Measurements from ENCODE around the gene RGMB. TPM values are rescaled to one million over a fixed set of nuclear protein-coding genes. Genes with fewer than 3 reads are reported as not detected.
A peak's percentile ranks its signal among the peaks of the same experiment; 100 is the strongest.

Gene RGMB
- polyA plus RNA-seq, 6 donors from 2014 or later: 3.8 to 8.6 (median 4.6) TPM

- no peaks in the 10 kb centered on the region for H3K4me1 Mint-ChIP-seq
- no peak overlapping the region for H3K4me3 Mint-ChIP-seq
- H3K36me3 Mint-ChIP-seq: no peaks in the 10 kb centered on the region
- ATAC-seq (ENCODE audit: low read depth in 2 of 2) (no peak), DNase-seq (no peak)
- no peak overlapping the region for H3K27ac Mint-ChIP-seq
- H3K27me3 Mint-ChIP-seq: no peaks in the 10 kb centered on the region
- H3K9me3 Mint-ChIP-seq: no peaks in the 10 kb centered on the region
These were observed 54.3 kb downstream of the RGMB start for GRCh38 chr5:98827588-98828284.

GRCh38 chr5:98836175-98836574 lies 62.7 kb downstream of the RGMB start:
- Mint-ChIP-seq H3K27me3 (peaks cover 0 to 4% (median 0%) of the 10 kb centered on the region in 3 donors), H3K27ac (no peak overlapping the region), H3K9me3 (no peaks in the 10 kb centered on the region), H3K4me1 (peaks cover 0 to 3% (median 0%) of the 10 kb centered on the region in 3 donors), H3K4me3 (no peak overlapping the region), H3K36me3 (no peaks in the 10 kb centered on the region)
- no peak for ATAC-seq (ENCODE audit: low read depth in 2 of 2)
- no peak for DNase-seq

DNA sequence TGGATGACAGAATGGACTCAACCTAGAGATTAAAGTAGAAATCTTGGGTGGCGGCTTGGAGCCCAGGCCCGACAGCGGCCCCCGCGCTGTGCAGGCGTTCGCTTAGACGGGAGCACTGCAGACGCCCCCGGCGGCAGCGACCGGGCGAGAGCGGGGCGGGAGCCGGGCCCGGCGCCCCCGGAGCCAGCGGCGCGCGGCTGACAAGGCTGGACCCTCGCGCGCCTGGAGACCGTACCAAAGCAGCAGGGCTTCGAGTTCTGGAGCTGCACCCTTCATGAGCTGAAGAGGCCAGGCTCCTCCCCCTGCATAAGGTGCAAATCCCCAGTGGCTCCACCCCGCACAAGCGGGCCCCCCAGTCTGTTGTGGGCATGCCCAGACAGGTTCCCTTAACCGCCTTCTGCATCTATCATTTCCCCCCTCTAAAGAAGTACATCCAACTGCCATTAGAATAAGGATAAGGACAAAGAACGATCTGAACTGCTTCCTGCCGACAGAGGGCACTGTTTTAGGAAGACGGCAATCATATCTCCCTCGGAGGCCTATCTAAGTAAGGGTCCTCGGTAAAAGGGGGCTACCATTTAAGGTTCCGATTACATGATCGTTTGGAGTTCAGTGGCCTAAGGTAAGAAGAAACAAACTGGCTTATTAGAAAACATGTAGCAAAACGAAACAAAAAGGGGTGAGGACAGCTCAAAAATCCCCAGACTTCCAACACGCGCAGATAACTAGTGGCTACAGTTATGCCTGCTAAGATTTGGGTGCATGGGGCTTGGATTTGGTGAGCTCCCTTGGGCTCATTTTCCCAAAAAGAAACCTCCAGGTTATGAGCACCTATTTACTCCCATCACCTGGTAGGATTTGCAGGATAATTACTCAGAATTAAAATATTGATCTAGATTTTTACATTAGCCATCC lies 66.3 kb downstream of the RGMB start:
- peak overlapping the region in 5 of 8 donors; percentile 40 to 75 (median 56) for H3K4me3 Mint-ChIP-seq
- peaks cover 0 to 4% (median 0%) of the 10 kb centered on the region in 3 donors for H3K27me3 Mint-ChIP-seq
- peaks cover 0 to 8% (median 6%) of the 10 kb centered on the region in 7 donors for H3K9me3 Mint-ChIP-seq
- ATAC-seq (ENCODE audit: low read depth in 2 of 2) (peak in 1 of 2 donors; percentile 48), DNase-seq (no peak)
- H3K36me3 Mint-ChIP-seq: no peaks in the 10 kb centered on the region
- H3K27ac Mint-ChIP-seq: peak overlapping the region in 1 of 6 donors; percentile 13
- H3K4me1 Mint-ChIP-seq: peaks cover 0 to 3% (median 0%) of the 10 kb centered on the region in 3 donors

DNA sequence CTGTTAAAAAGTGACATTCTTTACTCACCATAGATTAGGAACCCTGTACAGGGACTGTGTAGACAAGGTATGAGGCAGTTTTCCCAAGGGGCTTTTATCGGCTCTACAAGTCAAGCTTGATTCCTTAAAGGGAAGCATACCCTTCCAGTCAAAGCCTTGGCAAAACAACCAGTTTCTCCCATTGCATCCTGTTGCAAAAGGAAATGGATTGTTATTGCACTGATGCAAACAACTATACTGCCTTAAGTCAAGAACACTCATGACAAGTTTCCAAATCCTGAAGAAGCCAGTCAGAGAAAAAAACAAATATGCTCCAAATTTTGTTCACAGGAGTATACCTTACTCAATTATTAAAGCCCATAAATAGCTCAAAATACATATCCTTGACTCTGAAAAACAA lies 67.5 kb downstream of the RGMB start:
- Mint-ChIP-seq H3K27me3 (peaks cover 0 to 4% (median 0%) of the 10 kb centered on the region in 3 donors), H3K36me3 (no peaks in the 10 kb centered on the region), H3K27ac (no peak overlapping the region), H3K9me3 (peaks cover 0 to 13% (median 6%) of the 10 kb centered on the region in 7 donors), H3K4me3 (no peak overlapping the region), H3K4me1 (peaks cover 0 to 3% (median 0%) of the 10 kb centered on the region in 3 donors)
- DNase-seq: no peak
- ATAC-seq (ENCODE audit: low read depth in 2 of 2): no peak

- Mint-ChIP-seq H3K27me3 (peaks cover 0 to 4% (median 0%) of the 10 kb centered on the region in 3 donors), H3K4me3 (no peak overlapping the region)
These were observed 70.0 kb downstream of the RGMB start for GRCh38 chr5:98843481-98843880.

DNA sequence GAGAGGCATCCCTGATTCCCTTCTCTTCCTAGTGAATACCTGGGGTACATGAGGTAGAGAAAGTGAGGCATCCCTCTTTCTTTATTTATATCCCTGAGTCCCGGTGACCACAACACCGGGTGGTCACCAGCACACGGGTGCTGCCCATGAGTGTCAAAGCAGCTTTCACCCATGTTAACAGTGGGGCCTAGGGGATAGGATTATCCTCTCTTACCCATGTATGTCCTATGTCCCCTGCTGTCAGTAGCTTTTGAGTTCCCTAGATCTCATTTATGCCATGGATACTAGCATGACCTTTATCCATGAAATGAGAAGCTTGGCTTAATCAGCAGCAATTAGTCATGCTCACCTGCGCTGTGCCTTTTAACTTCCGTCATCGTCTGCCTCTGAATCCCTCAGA lies 71.4 kb downstream of the RGMB start:
- H3K27ac Mint-ChIP-seq: no peak overlapping the region
- peaks cover 0 to 2% (median 0%) of the 10 kb centered on the region in 3 donors for H3K27me3 Mint-ChIP-seq
- ATAC-seq (ENCODE audit: low read depth in 2 of 2) (no peak), DNase-seq (no peak)
- H3K36me3 Mint-ChIP-seq: no peaks in the 10 kb centered on the region
- peaks cover 0 to under 1% (median 0%) of the 10 kb centered on the region in 3 donors for H3K4me1 Mint-ChIP-seq
- peaks cover 0 to 13% (median 6%) of the 10 kb centered on the region in 7 donors for H3K9me3 Mint-ChIP-seq
- H3K4me3 Mint-ChIP-seq: no peak overlapping the region

More at GRCh38 chr5:98843481-98843880, 70.0 kb downstream of the RGMB start:
- no peak for DNase-seq
- Mint-ChIP-seq H3K9me3 (peaks cover 0 to 13% (median 6%) of the 10 kb centered on the region in 7 donors), H3K36me3 (no peaks in the 10 kb centered on the region), H3K27ac (no peak overlapping the region), H3K4me1 (peaks cover 0 to 3% (median 0%) of the 10 kb centered on the region in 3 donors)
- no peak for ATAC-seq (ENCODE audit: low read depth in 2 of 2)

DNA sequence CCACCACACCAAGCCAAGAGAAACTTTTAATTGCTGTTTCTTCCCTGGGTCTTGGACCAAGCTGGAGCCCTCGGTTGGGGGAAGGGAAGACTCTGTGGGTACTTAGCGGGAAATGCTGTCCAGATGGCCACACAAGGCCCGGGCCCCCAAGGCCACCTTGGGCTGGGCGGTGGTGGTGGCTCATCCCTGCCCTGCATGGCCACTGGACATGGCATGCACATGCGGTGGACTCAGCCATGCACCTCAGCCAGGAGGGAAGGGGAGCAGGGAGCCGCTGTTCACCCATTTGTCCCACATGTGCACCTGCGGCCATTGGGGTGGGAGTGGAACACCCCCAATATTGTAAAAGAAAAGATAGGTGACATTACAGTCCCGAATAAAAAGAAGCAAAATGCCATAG lies 72.4 kb downstream of the RGMB start:
- Mint-ChIP-seq H3K27ac (no peak overlapping the region), H3K36me3 (no peaks in the 10 kb centered on the region), H3K9me3 (peaks cover 0 to 13% (median 6%) of the 10 kb centered on the region in 7 donors), H3K4me3 (no peak overlapping the region), H3K27me3 (no peaks in the 10 kb centered on the region), H3K4me1 (no peaks in the 10 kb centered on the region)
- DNase-seq: no peak
- ATAC-seq (ENCODE audit: low read depth in 2 of 2): no peak

Other genes with a start within 250 kb of the RGMB start
- 10 to 100 TPM in 4 of 6 donors, 1 to 10 TPM in 2; 4.1 to 12.2 (median 10.9) TPM for gene CHD1, start 155.3 kb downstream of the RGMB start, polyA plus RNA-seq (ENCODE audit: low read depth in 6 of 6)

Measured in naive B cell (primary cell).